Hippocampal formation (tissue), 2 donors: Measurements from ENCODE around the gene EMC10.
"Not testable (repeated sequence)": the region's sequence is repeated elsewhere in the genome, so short reads cannot be mapped to it uniquely, and the experiment has no call there.

Experiments
- DNase-seq, 2 donors: peaks; one replicate each; lab custom pipeline; 2025; lab: John Stamatoyannopoulos, UW

The EMC10 gene

DNA sequence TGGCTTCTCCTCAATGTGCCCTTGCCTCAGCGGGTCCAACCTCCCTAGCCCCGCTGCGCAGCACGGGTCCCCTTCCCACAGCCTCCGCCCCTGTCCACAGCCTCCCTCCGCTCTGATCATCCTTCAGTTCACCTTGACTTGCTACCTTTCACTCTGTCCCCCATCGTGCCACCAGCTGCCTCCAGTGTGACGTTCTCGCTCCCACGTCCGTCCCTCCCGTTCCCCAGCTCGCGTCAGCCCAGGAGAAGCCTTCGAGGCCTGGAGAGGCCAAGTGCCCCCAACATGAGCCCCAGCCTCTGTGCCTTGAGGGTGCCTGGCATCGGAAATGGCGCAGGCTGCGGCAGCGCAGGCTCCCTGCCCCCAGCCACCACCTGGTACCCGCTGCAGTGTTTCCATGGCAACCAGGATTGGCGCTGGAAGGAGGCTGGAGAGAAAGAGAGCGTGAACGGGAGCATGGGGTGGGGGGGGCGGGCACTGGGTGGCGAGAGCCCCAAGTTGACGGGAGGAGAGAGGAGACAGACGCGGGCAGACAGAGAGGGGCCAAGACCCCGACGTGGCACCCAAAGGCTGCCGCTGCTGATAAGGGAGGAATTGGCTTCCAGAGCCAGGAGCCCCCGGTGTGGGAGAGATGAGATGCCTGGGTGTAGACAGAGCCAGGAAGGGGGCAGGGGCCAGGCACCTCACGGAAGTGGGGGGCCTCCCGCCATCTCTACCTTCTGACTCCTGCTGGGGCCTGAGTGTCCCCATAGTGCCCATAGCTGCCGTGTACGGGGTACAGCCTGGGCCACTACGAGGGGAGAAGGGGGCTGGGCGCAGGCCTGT lies 38.2 kb downstream of the EMC10 start:
- DNase-seq = peak; percentile 70 to 78

DNA sequence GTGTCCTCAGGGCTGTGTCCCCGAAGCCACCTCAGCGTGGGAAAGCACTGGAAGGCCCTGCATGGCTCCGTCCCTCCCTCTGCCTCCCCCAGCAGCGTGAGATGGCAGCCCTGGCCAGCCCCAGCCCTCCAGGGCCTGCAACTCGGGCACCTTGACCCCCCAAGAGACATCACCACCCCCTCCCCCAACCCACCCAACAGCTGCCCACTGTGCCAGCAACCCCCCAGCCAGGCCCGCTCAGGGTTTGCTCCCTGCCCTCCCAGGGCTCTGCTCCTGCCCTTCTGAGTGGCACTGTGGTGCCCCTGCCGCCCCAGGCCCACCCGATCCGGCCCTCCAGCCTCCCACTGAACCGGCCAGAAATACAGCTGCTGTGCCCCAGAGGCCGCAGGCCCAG lies 38.9 kb downstream of the EMC10 start:
- DNase-seq = no peak

DNA sequence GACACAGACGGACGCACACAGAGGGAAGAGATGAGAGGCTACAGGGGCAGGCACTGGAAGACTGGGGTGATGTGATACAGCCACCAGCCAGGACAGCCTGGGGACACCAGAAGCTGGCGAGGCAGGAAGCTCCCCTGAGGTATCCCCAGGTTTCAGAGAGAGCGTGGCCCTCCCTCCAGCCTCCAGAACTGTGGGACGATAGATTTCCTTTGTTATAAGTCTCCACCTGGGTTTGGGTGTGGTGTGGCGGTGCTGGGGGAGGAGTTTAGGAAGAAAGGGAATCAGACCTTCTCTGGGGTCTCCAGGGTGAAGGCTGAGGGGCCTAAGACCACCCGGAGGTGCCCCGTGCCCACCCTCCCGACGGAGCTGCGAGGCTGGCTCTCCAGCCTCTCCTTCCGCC lies 40.1 kb downstream of the EMC10 start:
- no peak for DNase-seq

DNA sequence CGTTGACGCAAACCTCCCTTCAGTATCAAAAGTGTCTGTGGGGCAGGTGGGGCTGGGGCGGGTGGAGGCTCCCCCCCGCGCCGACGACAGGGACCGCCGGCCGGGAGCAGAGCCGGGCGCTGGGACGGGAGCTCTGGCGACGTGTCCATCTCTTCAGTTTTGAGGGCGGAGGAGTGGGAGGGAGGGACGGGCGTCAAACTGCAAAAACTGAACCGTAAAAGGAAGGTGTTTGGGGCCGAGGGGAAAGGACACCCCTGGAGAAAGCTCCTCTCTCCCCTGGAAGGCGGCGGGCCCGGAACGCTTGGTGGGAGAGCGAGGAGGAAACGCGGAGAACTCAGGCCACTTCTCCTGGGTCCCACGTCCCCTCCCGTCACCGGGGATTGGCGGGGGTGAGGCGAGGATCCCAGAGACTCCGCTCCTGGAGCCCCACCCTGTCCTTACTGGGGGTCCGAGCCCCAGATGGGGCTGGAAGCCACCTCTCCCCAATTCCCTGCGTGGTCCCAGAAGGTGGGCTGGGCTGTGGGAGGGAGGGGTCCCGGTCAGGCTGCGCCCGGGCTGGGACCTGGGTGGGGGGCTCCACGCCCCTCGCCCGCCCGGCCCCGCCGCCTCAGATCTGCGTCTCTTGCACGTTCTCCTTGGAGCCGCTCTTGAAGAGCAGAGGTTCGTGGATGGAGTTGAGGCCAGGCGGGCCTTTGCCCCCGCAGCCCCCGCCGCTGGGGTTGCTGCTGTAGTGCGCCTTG lies 40.8 kb downstream of the EMC10 start:
- no peak for DNase-seq

GRCh38 chr19:50517704-50518075 lies 41.4 kb downstream of the EMC10 start:
- no peak for DNase-seq

GRCh38 chr19:50518091-50519005 lies 42.0 kb downstream of the EMC10 start:
- no peak for DNase-seq

GRCh38 chr19:50519006-50519575 lies 42.8 kb downstream of the EMC10 start:
- DNase-seq = no peak

- DNase-seq = no peak
Measured at GRCh38 chr19:50520822-50521465, 44.6 kb downstream of the EMC10 start.

DNA sequence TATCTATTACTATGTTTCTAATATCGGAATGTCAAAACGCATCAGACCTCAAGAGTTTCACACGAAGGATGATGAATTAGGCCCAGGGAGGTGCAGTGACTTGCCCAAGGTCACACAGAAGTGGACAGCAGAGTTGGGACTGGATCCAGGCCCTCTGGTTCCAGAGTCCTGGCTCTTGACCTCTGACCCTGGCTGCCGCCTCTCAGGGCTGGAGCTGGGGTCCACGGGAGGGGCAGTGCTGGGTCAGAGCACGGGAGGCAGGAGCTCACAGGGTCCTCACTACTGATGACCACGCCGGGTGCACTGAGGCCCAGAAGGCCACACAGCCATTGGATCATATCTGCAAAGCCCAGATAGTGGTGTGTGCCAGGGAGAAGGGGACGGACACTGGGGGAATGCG lies 46.6 kb downstream of the EMC10 start:
- no peak for DNase-seq

DNA sequence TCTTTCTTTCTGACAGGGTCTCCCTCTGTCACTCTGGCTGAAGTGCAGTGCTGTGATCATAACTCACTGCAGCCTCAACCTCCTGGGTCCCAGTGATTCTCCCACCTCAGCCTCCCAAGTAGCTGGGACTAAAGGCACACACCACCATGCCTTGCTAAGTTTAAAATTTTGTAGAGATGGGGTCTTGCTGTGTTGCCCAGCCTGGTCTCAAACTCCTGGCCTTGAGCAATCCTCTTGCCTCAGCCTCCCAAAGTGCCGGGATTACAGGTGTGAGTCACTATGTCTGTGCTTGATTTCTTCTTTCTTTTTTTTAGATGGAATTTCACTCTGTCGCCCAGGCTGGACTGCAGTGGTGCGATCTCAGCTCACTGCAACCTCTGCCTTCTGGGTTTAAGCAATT lies 51.7 kb downstream of the EMC10 start:
- DNase-seq = not testable (repeated sequence)

GRCh38 chr19:50531171-50531612 lies 54.9 kb downstream of the EMC10 start:
- DNase-seq = no peak

DNA sequence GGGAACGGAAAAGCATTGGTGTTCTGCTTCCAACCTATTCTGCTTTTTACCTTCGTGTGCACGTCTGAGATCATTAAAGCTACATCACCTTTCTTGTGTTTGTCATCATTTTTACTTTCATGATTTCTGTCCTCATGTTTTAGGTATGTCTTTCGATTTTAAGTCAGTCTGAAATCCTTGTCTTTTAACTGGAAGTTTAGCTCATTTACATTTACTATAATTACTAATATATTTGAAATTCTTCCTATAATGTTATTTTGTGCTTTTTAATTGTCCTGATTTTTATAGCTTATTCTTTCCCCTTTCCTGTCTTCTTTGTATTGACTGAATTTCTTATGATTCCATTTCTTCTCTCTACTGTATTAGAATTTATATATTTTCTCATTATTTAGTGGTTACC lies 56.6 kb downstream of the EMC10 start:
- DNase-seq = no peak

- DNase-seq = no peak
Measured at GRCh38 chr19:50534478-50534877, 58.2 kb downstream of the EMC10 start.

DNA sequence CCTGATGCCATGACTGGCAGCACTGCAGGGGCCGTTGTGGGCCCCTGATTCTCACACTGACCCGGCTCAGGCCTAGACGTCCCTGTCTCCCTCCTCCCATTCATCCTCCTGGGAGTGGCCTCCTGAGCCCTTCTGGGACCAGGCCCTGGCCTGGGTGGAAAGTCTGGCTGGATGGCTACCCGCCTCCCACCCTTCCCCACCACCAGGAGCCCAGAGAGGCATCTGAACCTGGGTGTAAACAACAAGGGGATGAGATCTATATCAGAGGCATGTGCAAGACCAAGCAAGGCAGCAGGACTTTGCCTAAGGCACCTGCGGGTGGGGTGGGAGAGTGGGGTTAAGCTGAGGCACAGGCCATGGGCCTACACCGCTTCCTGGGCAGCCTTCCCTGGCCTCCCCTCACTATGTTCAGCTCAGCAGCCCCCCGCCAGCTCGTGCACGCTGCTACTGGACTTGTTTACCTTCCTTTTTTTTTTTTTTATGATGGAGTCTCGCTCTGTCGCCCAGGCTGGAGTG lies 59.4 kb downstream of the EMC10 start:
- no peak for DNase-seq

DNA sequence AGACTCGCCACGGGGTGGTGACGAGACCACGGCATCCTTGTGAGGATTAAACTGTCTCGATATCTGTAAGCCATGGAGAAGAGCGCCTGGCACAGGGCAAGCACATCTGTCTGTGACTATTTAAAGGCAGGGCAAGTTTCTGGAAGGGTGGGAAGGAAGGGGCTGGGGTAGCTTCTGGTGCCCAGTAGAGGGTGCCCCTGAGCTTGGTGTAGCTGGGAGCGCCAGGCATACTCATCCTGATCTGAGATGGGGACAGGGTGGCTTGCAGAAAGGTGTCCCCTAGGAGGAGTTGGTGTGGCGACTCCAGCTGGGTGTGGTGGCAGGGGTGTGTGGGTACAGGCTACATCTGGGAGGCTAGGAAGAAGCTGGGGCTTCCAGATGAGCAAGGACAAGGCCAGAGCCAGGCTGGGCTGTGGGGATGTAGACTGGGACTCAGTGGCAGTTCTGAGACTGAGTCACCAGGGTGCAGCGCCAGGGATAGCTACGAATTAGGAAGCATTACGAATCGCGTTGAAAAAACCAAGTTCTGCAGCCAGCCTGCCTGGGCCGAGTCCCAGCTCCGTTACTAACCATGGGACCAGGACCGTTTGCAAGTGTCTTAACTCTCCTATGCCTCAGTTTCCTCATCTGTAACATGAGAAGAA lies 60.5 kb downstream of the EMC10 start:
- DNase-seq = no peak

GRCh38 chr19:50537306-50537685 lies 61.0 kb downstream of the EMC10 start:
- no peak for DNase-seq

DNA sequence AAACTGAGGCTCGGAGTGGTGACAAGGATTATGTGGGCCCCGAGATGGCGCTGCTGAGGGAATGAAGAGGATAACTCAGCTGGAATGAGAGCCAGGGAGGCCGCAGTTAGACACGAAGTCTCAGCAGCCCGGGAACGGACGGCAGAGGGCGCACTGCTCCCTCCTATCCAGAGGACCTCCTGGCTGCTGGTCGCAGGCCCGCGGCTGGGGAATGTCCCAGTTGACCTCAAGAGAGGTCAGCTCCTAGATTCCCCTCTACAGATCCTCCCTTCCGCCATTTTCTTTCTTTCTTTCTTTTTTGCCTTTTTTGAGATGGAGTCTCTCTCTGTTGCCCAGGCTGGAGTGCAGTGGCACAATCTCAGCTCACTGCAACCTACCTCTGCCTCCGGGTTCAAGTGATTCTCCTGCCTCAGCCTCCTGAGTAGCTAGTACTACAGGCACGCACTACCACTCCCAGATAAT lies 61.5 kb downstream of the EMC10 start:
- peak; percentile 68 to 88 for DNase-seq
